Left ventricle myocardium inferior (tissue), 1 donor: Measurements from ENCODE around the gene CDH4. TPM values are rescaled to one million over a fixed set of nuclear protein-coding genes. Genes with fewer than 3 reads are reported as not detected.

Source experiments
- DNase-seq: peaks from one replicate; pipeline ENCODE4 v3.0.0-alpha.2; 2020
- H3K27ac ChIP-seq: fragments of 200-600 bp; replicated peaks from 2 replicates; pipeline ENCODE4 v1.8.0; 2021
- H3K27me3 ChIP-seq: fragments of 200-600 bp; 2 replicates; pipeline ENCODE4 v1.8.0; 2021; ENCODE audit warnings: low read depth
- H3K36me3 ChIP-seq: fragments of 200-600 bp; 2 replicates; pipeline ENCODE4 v1.8.0; 2021
- H3K4me1 ChIP-seq: fragments of 200-600 bp; 2 replicates; pipeline ENCODE4 v1.8.0; 2021
- H3K4me3 ChIP-seq: fragments of 200-600 bp; 2 replicates; pipeline ENCODE4 v1.8.0; 2021; ENCODE audit warnings: mild to moderate bottlenecking, moderate library complexity
- H3K9me3 ChIP-seq: fragments of 200-600 bp; replicated peaks from 2 replicates; pipeline ENCODE4 v1.8.0; 2021
- intact Hi-C: fragments of 100-400 bp; cut with micrococcal nuclease; formaldehyde crosslinking; loops from one replicate; pipeline ENCODE4 v1.11.0; 2022
- total RNA-seq: library from RNA; stranded (reverse); fragmentation: NEBNext Ultra II Directional; extraction: Animal tissue kit (Norgen Biotek cat#: 25700); gene quantifications from one replicate; pipeline ENCODE4 v1.2.1, GENCODE V29; 2021
- TF ChIP-seq, protein P1 (sequence below): fragments of 200-600 bp; IDR thresholded peaks from 2 replicates; pipeline ENCODE4 v1.8.0; 2021; ENCODE audit warnings: antibody characterized with exemption, mild to moderate bottlenecking, borderline replicate concordance
- donor health status: DM: no; HTN: yes; CAD: no; lungs with severe emphysema.

Gene CDH4
- total RNA-seq, 1 donor from 2014 or later, result 0.05 TPM

GRCh38 chr20:61532736-61533135 is 280.7 kb downstream of the CDH4 start:
- no peak for DNase-seq
- H3K4me1 ChIP-seq, result no peaks in the 10 kb centered on the region
- H3K27ac ChIP-seq, result no peak overlapping the region
- intact Hi-C loops, result no loop called here
- H3K4me3 ChIP-seq, result no peak overlapping the region
- no peaks in the 10 kb centered on the region for H3K36me3 ChIP-seq
- no peaks in the 10 kb centered on the region for H3K9me3 ChIP-seq
- peaks cover 48% of the 10 kb centered on the region for H3K27me3 ChIP-seq
- TF ChIP-seq, protein P1, sequence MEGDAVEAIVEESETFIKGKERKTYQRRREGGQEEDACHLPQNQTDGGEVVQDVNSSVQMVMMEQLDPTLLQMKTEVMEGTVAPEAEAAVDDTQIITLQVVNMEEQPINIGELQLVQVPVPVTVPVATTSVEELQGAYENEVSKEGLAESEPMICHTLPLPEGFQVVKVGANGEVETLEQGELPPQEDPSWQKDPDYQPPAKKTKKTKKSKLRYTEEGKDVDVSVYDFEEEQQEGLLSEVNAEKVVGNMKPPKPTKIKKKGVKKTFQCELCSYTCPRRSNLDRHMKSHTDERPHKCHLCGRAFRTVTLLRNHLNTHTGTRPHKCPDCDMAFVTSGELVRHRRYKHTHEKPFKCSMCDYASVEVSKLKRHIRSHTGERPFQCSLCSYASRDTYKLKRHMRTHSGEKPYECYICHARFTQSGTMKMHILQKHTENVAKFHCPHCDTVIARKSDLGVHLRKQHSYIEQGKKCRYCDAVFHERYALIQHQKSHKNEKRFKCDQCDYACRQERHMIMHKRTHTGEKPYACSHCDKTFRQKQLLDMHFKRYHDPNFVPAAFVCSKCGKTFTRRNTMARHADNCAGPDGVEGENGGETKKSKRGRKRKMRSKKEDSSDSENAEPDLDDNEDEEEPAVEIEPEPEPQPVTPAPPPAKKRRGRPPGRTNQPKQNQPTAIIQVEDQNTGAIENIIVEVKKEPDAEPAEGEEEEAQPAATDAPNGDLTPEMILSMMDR, result no peak

DNA sequence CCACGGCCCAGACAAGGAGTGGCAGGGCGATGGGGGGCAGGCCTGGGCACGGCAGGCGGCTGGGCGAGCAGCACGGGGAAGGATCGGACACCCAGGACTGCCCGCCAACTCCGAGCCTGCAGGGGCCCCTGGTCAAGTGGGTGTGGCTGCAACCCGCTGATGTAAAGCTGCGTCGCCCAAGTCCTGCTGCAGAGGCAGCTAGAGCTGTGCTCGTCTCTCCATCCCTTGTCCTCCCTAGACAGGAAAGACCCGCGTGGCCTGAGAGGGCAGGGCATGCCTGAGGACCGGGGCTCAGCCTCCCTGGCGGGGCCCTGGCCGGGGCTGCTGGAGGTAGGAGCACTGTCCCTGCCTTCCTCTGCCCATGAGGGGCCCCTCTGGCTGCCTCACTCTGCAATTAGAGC is 281.2 kb downstream of the CDH4 start:
- H3K4me1 ChIP-seq, result no peaks in the 10 kb centered on the region
- TF ChIP-seq, protein P1, result no peak
- H3K27me3 ChIP-seq, result peaks cover 46% of the 10 kb centered on the region
- no peak for DNase-seq
- no peaks in the 10 kb centered on the region for H3K9me3 ChIP-seq
- no peaks in the 10 kb centered on the region for H3K36me3 ChIP-seq
- H3K27ac ChIP-seq, result no peak overlapping the region
- no peak overlapping the region for H3K4me3 ChIP-seq
- intact Hi-C loops, result no loop called here

DNA sequence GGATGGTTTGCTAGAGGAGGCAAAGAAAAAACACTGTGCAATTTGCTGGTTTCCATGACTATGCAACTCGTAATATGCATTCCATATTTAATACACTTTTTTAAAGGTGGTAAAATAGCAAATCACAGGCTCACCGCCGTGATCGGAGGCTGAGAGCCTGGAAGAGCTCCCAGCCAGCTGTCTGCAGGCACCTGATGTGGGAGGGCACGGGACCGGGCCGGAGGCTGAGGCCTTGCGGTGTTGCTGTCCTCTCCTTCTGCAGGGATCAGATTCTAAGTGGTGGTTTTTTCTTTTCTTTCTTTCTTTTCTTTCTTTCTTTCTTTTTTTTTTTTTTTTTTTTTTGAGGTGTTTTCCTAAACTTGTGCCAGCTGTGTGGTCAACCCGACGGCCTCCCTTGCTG is 282.3 kb downstream of the CDH4 start:
- H3K4me1 ChIP-seq, result no peaks in the 10 kb centered on the region
- H3K27ac ChIP-seq, result no peak overlapping the region
- intact Hi-C loops, result no loop called here
- H3K4me3 ChIP-seq, result no peak overlapping the region
- no peaks in the 10 kb centered on the region for H3K36me3 ChIP-seq
- no peaks in the 10 kb centered on the region for H3K9me3 ChIP-seq
- TF ChIP-seq, protein P1, result no peak
- peaks cover 47% of the 10 kb centered on the region for H3K27me3 ChIP-seq
- no peak for DNase-seq

DNA sequence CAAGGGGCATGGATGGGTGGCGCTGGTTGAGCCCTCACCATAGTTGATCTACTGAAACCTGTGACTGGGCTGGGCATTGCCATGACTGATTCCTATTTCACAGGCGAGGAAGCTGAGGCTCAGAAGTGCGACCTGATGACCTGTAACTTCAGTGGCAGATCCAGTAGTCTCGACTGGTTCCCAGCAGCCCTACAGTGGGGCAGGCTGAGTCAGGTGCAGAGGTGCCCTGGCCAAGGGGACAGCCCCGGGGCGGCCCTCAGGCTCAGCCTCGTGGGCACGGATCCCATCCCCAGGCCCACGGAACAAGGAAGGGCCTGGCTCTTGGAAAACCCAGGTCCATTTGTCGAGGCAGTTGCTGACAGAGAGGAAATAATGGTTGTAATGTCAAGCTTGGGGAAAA is 283.0 kb downstream of the CDH4 start:
- Histone ChIP-seq H3K4me3 (no peak overlapping the region), H3K27ac (no peak overlapping the region), H3K9me3 (no peaks in the 10 kb centered on the region), H3K4me1 (no peaks in the 10 kb centered on the region), H3K36me3 (no peaks in the 10 kb centered on the region), H3K27me3 (peaks cover 53% of the 10 kb centered on the region)
- intact Hi-C loops, result no loop called here
- no peak for DNase-seq
- TF ChIP-seq, protein P1, result no peak

DNA sequence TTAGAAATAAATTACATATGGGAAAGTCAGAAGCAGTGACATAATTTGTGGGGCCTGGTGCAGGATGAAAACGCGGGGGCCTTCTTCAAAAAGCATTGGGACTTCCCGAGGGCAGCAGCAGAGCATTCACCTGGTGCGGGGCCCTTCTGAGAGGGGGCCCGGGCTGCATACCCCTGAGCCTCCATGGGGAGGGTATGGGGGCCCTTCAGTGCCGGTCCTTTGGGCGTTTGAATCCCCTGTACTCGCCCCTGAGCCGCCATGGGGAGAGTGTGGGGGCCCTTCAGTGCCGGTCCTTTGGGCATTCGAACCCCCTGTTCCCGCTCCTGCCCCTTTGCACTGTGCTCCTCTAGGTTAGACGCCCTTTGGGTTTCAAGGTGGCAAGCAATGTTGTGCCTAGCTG is 283.5 kb downstream of the CDH4 start:
- Histone ChIP-seq H3K4me3 (no peak overlapping the region), H3K9me3 (no peaks in the 10 kb centered on the region), H3K36me3 (no peaks in the 10 kb centered on the region), H3K27ac (no peak overlapping the region), H3K27me3 (peaks cover 57% of the 10 kb centered on the region), H3K4me1 (no peaks in the 10 kb centered on the region)
- TF ChIP-seq, protein P1, result no peak
- intact Hi-C loops, result no loop called here
- DNase-seq, result no peak

DNA sequence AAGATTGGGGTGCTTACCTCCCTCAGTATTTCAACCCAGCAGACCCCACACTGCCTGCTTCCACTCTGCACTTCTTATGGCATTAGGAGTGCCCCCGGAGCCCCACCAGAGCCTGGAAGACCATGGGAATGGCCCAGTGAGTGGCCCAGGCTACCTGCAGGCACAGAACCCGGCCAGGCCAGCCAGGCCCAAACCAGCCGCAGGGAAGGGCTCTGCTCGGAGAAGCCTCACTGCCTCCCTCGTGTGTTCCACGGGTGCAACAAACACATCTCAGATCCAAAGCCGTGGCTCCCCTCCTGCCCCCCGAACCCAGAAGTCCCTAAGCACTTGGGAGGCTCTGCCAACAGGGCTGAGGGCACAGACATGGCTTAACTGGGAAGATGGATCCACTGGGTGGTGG is 283.9 kb downstream of the CDH4 start:
- H3K27ac ChIP-seq, result no peak overlapping the region
- no peak overlapping the region for H3K4me3 ChIP-seq
- H3K27me3 ChIP-seq, result peaks cover 60% of the 10 kb centered on the region
- no peak for DNase-seq
- intact Hi-C loops, result no loop called here
- no peaks in the 10 kb centered on the region for H3K36me3 ChIP-seq
- TF ChIP-seq, protein P1, result no peak
- no peaks in the 10 kb centered on the region for H3K4me1 ChIP-seq
- H3K9me3 ChIP-seq, result no peaks in the 10 kb centered on the region
